Measurements from ENCODE around the gene SPOP. TPM values are rescaled to one million over a fixed set of nuclear protein-coding genes. Genes with fewer than 3 reads are reported as not detected.

SPOP gene
- total RNA-seq, 1 donor from 2014 or later = 66.9 TPM

GRCh38 chr17:49610883-49611584, 66.9 kb downstream of the SPOP start:
- peaks cover 70% of the 10 kb centered on the region for H3K36me3 ChIP-seq
- peaks cover 57% of the 10 kb centered on the region for H3K4me1 ChIP-seq
- no peak for TF ChIP-seq CTCF (IDR thresholded peaks at IDR 0.05; ENCODE audit: borderline replicate concordance)
- H3K4me3 ChIP-seq = no peak overlapping the region
- H3K9me3 ChIP-seq (replicated peaks) = no peaks in the 10 kb centered on the region
- no peak for DNase-seq
- H3K27ac ChIP-seq (replicated peaks) = peak overlapping the region; percentile 34
- H3K27me3 ChIP-seq (ENCODE audit: low read depth) = no peaks in the 10 kb centered on the region
- intact Hi-C loops (cut with micrococcal nuclease) = loop anchor here (10.0 kb wide), 1 partner anchor 64 kb away; the partner anchor contains the start of gene SPOP

- Histone ChIP-seq H3K9me3 (replicated peaks) (no peaks in the 10 kb centered on the region), H3K4me1 (peaks cover 29% of the 10 kb centered on the region), H3K27me3 (ENCODE audit: low read depth) (no peaks in the 10 kb centered on the region), H3K4me3 (no peak overlapping the region), H3K27ac (replicated peaks) (no peak overlapping the region), H3K36me3 (peaks cover 95% of the 10 kb centered on the region)
- intact Hi-C loops (cut with micrococcal nuclease) = no loop called here
- no peak for DNase-seq
- no peak for TF ChIP-seq CTCF (IDR thresholded peaks at IDR 0.05; ENCODE audit: borderline replicate concordance)
Measured at GRCh38 chr17:49604314-49604869, 73.5 kb downstream of the SPOP start.

GRCh38 chr17:49603720-49604119, 74.2 kb downstream of the SPOP start:
- TF ChIP-seq CTCF (IDR thresholded peaks at IDR 0.05; ENCODE audit: borderline replicate concordance) = peak; percentile 28
- Histone ChIP-seq H3K4me3 (no peak overlapping the region), H3K27ac (replicated peaks) (peak overlapping the region; percentile 53), H3K27me3 (ENCODE audit: low read depth) (no peaks in the 10 kb centered on the region), H3K4me1 (peaks cover 29% of the 10 kb centered on the region), H3K36me3 (peaks cover 95% of the 10 kb centered on the region), H3K9me3 (replicated peaks) (no peaks in the 10 kb centered on the region)
- DNase-seq = no peak
- intact Hi-C loops (cut with micrococcal nuclease) = no loop called here

GRCh38 chr17:49603238-49603637, 74.7 kb downstream of the SPOP start:
- no peak for DNase-seq
- Histone ChIP-seq H3K36me3 (peaks cover 95% of the 10 kb centered on the region), H3K9me3 (replicated peaks) (no peaks in the 10 kb centered on the region), H3K4me1 (peaks cover 30% of the 10 kb centered on the region), H3K27ac (replicated peaks) (peak overlapping the region; percentile 53), H3K4me3 (no peak overlapping the region), H3K27me3 (ENCODE audit: low read depth) (no peaks in the 10 kb centered on the region)
- intact Hi-C loops (cut with micrococcal nuclease) = no loop called here
- TF ChIP-seq CTCF (IDR thresholded peaks at IDR 0.05; ENCODE audit: borderline replicate concordance) = no peak

GRCh38 chr17:49602783-49603182, 75.1 kb downstream of the SPOP start:
- Histone ChIP-seq H3K9me3 (replicated peaks) (no peaks in the 10 kb centered on the region), H3K4me3 (no peak overlapping the region), H3K27me3 (ENCODE audit: low read depth) (no peaks in the 10 kb centered on the region), H3K4me1 (peaks cover 35% of the 10 kb centered on the region), H3K36me3 (peaks cover 95% of the 10 kb centered on the region), H3K27ac (replicated peaks) (peak overlapping the region; percentile 53)
- no peak for TF ChIP-seq CTCF (IDR thresholded peaks at IDR 0.05; ENCODE audit: borderline replicate concordance)
- intact Hi-C loops (cut with micrococcal nuclease) = no loop called here
- DNase-seq = no peak

All from left ventricle myocardium inferior (tissue), 1 donor.